HG03045 (cell line): ENCODE measurements around the gene RBKS.

Experiments
- ATAC-seq: cut with Tn5 transposase; IDR thresholded peaks from one replicate; pipeline ENCODE4 v1.9.1; 2021; ENCODE audit warnings: mild to moderate bottlenecking, moderate library complexity; ENCODE audit not compliant: unreplicated experiment

The RBKS gene

GRCh38 chr2:27838502-27838901 lies 51.7 kb downstream of the RBKS start:
- ATAC-seq: no peak

GRCh38 chr2:27833931-27834330 lies 56.3 kb downstream of the RBKS start:
- ATAC-seq: no peak

GRCh38 chr2:27832396-27832795 lies 57.8 kb downstream of the RBKS start:
- no peak for ATAC-seq

GRCh38 chr2:27831279-27832050 lies 58.7 kb downstream of the RBKS start:
- no peak for ATAC-seq

GRCh38 chr2:27830656-27831055 lies 59.5 kb downstream of the RBKS start:
- ATAC-seq: no peak

GRCh38 chr2:27829791-27830190 lies 60.4 kb downstream of the RBKS start:
- no peak for ATAC-seq

GRCh38 chr2:27828305-27828704 lies 61.9 kb downstream of the RBKS start:
- ATAC-seq: no peak

- no peak for ATAC-seq
Measured at GRCh38 chr2:27824401-27824800, 65.8 kb downstream of the RBKS start.

- no peak for ATAC-seq
Measured at GRCh38 chr2:27823569-27823968, 66.6 kb downstream of the RBKS start.

- no peak for ATAC-seq
Measured at GRCh38 chr2:27823135-27823534, 67.1 kb downstream of the RBKS start.

- ATAC-seq: no peak
Measured at GRCh38 chr2:27822049-27822448, 68.1 kb downstream of the RBKS start.

GRCh38 chr2:27815860-27816438 lies 74.2 kb downstream of the RBKS start:
- ATAC-seq: no peak

- ATAC-seq: no peak
Measured at GRCh38 chr2:27814758-27815157, 75.4 kb downstream of the RBKS start.

GRCh38 chr2:27811768-27812167 lies 78.4 kb downstream of the RBKS start:
- ATAC-seq: no peak

GRCh38 chr2:27810455-27810854 lies 79.7 kb downstream of the RBKS start:
- no peak for ATAC-seq

- ATAC-seq: no peak
Measured at GRCh38 chr2:27809761-27810241, 80.4 kb downstream of the RBKS start.

GRCh38 chr2:27808984-27809383 lies 81.2 kb downstream of the RBKS start:
- ATAC-seq: no peak

GRCh38 chr2:27808418-27808817 lies 81.8 kb downstream of the RBKS start:
- ATAC-seq: no peak

GRCh38 chr2:27807476-27807875 lies 82.7 kb downstream of the RBKS start:
- ATAC-seq: no peak

- no peak for ATAC-seq
Measured at GRCh38 chr2:27806311-27807059, 83.7 kb downstream of the RBKS start.

- ATAC-seq: no peak
Measured at GRCh38 chr2:27805180-27805579, 85.0 kb downstream of the RBKS start.

- ATAC-seq: no peak
Measured at GRCh38 chr2:27804146-27804545, 86.0 kb downstream of the RBKS start.
